ENCODE results near the gene FN3K.
"Not testable (repeated sequence)": the region's sequence is repeated elsewhere in the genome, so short reads cannot be mapped to it uniquely, and the experiment has no call there.

Gene FN3K

DNA sequence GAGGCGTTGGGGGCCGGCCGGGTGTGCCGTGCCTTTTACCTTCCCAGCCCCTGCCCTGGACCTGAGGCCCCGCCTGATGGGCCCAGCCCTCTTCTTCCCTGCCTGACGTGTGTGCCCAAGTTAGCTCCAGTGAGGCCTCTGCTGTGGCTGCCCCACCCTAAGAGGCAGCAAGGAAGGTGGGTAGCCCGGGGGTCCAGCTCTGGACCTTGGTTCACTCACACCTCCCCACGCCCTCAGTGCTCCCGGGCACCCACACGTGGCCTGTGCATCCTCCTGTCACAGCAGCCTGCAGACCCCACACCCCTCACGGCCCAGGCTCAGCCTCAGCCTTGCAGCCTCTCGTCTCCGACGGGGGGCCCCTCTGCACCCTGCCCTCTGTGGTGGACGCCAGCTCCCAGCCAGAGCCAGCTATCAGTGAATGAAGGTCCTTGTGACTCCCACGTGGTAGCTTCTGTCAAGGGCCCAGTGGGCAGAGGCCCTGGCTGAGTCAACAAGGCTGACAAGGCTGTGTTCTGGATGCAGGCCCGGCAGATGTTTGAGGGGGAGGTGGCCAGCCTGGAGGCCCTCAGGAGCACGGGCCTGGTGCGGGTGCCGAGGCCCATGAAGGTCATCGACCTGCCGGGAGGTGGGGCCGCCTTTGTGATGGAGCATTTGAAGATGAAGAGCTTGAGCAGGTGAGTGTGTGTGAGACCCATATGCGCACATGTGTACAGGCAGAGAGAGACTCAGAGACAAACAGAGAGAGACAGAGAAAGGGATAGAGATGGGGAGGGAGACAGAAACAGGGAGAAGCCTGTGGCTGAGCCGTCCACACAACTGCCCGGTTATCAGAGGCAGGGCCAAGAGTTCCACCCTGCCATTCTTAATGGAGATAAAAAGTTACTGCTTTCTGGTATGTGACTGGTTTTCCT lies 2.8 kb downstream of the FN3K start:
- DNase-seq (no peak), ATAC-seq (no peak)

DNA sequence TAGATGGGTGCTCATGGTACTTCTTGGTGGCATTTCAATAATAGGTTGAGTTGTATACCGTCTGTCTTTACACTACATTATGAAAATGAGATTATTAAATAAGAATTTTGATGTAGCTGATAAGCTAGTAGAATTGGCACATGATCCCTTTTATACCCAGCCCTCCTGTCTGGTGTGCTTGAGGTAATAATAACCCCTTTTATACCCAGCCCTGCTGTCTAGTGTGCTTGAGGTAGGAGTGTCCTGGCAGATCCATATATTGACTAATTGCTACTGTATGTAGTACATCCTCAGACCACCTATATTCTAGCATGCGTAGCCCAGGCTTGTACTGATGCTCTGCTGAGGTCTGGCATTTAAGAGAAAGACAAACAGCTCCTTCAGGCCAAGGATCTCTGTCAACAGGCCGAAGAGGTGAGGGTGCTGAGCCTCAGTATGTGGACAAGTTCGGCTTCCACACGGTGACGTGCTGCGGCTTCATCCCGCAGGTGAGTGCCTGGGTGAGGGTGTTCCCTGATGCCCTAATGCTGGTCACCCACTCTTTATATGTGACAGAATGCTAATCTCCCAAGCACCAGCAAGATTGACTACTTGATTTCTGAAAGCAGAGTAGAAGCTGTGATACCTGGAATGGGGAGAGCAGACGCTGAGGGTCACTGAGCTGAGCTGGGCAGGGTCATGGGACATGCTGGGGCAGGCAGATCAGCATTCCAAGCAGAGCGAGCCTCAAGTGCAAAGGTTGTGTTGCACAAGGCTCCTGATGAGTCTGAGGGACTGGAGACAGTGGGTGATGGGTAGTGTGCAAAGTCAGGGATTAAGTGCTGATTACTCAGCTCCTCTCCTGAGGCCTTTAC lies 5.7 kb downstream of the FN3K start:
- no peak for ATAC-seq
- no peak for DNase-seq

GRCh38 chr17:82743344-82744219 lies 8.2 kb downstream of the FN3K start:
- DNase-seq (no peak), ATAC-seq (no peak)

DNA sequence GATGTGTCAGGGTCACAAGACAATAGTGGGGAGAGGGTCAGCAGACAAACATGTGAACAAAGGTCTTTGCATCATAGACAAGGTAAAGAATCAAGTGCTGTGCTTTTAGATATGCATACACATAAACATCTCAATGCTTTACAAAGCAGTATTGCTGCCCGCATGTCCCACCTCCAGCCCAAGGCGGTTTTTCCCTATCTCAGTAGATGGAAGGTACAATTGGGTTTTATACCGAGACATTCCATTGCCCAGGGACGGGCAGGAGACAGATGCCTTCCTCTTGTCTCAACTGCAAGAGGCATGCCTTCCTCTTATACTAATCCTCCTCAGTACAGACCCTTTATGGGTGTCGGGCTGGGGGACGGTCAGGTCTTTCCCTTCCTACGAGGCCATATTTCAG lies 9.3 kb downstream of the FN3K start:
- ATAC-seq, DNase-seq: not testable (repeated sequence)

- ATAC-seq: no peak
Observed at GRCh38 chr17:82745524-82745923, 10.1 kb downstream of the FN3K start.

DNA sequence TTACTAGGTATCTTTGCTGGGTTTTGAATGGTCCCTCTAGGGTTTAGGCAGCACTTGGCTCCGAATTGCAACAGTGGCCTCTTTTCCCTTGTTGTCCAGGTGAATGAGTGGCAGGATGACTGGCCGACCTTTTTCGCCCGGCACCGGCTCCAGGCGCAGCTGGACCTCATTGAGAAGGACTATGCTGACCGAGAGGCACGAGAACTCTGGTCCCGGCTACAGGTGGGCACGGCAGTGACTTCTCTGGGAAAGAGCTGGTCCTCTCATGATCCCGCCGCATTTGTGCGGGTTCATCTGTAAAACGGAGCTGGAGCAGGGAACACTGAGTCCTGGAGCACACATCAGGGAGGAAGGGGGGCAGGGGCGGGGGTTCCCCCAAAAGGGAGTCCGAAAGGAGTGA lies 13.3 kb downstream of the FN3K start:
- no peak for ATAC-seq
- DNase-seq: no peak

More at GRCh38 chr17:82745524-82745923, 10.1 kb downstream of the FN3K start:
- DNase-seq: no peak

- DNase-seq: no peak
- ATAC-seq: no peak
Observed at GRCh38 chr17:82750241-82750908, 15.0 kb downstream of the FN3K start.

DNA sequence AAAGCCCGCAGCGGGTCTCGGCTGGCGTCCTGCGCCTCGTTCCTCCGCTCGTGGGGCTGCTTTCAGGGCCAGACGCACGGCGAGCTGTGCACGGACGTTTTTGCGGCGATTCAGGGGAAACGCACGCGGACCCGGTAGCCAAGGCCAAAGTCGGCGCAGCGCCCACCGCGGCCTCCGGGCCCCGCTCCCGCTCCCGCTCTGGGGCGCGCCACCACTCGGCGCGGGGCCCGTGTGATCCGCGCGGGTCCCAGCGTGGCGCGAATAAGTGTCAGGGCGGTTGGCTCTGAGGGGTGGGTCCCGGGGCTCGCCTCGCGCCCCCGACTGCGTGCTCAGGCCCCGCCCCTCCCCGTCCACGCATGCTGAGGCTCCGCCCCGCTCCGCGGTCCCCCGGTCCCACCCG lies 15.8 kb downstream of the FN3K start:
- no peak for DNase-seq

DNA sequence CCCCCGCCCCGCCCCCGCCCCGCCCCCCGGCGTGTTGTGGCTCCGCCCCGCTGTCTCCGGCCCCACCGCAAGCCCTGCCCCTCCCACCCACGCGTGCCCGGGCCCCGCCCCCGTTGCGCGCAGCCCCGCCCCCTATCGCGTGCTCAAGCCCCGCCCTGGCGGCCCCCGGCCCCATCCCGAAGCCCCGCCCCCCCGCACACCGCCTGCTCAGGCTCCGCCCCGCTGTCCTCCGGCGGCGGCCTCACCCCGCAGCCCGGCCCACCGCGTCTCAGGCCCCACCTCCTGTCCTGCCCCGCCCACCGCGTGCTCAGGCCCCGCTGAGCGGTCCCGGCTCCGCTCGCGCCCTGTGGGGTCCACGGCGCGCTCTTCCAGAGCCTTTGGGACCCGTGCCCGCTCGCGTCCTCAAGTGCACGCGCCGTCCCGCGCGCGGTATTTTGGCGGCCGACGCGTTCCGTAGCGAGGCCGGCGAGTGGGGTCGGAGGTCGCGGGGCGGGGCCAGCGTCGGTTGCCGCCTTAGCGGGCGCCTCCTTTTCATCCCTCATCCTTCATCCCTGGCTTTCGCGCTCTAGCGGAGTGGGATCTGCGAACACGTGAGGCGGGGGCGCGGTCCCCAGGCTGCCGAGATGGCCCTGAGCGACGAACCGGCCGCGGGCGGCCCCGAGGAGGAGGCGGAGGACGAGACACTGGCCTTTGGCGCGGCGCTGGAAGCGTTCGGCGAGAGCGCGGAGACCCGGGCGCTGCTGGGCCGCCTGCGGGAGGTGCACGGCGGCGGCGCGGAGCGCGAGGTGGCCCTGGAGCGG lies 16.4 kb downstream of the FN3K start, which contains the start of gene TBCD:
Gene TBCD, plus strand, starts transcription at position 495 of the 800 bp plus-strand sequence. Its CDS starts 129 bp downstream, at position 624.
- ATAC-seq (peak; percentile 81), DNase-seq (peak; percentile 90)

More for the DNA sequence above, 15.8 kb downstream of the FN3K start:
- peak; percentile 50 for ATAC-seq

- DNase-seq: peak; percentile 46
- ATAC-seq: no peak
Observed at GRCh38 chr17:82752371-82753200, 17.2 kb downstream of the FN3K start.

DNA sequence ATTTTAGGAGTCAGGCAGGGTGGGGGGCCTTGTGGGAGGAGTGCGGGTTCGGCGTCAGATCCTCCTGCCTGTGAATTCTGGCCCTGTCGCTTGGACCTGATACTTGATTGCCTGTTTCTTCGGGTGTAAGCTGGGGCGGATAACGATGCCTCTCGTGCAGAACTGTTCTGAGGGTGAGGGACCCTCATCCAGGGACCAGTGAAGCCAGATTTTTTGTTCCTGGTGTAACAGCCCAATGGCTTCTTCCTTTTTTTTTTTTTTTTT lies 17.7 kb downstream of the FN3K start:
- DNase-seq: no peak

GRCh38 chr17:82754297-82755208 lies 19.1 kb downstream of the FN3K start:
- DNase-seq (no peak), ATAC-seq (no peak)

More for the DNA sequence above, 17.7 kb downstream of the FN3K start:
- no peak for ATAC-seq

DNA sequence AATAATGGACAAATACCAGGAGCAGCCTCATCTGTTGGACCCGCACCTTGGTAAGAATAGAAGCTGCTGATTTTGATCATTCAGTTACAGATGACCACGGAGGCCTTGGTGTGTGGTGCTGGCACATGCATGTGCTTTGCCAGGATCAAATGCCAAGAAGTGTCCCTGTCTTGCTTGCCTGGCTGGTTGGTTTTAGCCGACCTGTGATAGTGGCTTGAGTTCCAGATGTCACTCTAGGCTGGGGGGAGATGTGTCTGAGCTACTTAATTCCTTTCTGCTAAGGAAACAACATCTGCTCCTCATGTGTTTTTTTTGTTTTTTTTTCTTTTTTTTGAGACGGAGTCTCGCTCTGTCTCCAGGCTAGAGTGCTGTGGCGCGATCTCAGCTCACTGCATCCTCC lies 20.8 kb downstream of the FN3K start:
- DNase-seq: no peak
- ATAC-seq: no peak

DNA sequence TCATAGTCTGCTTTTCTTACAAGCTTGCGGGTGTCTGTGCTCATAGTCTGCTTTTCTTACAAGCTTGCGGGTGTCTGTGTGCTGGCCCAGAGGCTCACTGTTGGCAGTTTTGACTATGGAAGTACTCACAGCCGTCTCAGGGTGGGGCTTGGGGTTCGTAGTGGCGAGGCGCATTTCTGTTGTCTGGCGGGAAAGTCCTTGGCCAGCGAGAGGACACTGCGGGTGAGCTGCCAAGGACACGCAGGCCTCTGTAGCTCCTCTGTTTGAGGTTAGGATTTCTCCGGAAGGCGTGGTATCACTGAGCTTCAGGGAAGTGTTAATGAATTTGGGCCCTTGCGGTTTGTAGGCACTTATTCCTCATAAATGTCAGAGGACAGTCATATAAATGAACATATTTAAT lies 30.0 kb downstream of the FN3K start:
- ATAC-seq (no peak), DNase-seq (no peak)

DNA sequence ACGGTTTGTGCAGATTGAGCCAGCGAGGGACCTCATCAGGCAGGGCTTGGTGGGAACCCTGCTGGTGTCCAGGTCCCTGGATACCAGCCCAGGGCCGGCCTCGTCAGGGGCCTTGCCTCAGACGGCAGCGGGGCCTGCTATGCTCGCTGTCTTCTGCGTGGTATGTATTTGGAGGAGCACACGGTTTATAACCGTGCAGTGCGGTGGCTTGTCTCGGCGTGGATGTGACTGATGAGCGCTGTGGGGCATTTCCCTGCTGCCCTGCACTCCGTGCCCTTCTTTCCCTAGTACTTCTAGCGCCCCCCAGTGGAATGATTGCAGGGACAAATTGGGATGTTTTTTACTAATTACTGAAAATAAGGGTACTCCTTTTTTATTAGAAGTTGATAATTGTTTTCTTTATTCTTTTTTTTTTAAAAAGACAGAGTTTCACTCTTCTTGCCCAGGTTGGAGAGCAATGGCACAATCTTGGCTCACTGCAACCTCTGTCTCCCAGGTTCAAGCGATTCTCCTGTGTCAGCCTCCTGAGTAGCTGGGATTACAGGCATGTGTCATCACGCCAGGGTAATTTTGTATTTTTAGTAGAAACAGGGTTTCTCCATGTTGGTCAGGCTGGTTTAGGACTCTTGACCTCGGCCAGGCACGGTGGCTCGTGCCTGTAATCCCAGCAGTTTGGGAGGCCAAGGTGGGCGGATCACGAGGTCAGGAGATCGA lies 31.8 kb downstream of the FN3K start:
- peak; percentile 68 for DNase-seq
- no peak for ATAC-seq

DNA sequence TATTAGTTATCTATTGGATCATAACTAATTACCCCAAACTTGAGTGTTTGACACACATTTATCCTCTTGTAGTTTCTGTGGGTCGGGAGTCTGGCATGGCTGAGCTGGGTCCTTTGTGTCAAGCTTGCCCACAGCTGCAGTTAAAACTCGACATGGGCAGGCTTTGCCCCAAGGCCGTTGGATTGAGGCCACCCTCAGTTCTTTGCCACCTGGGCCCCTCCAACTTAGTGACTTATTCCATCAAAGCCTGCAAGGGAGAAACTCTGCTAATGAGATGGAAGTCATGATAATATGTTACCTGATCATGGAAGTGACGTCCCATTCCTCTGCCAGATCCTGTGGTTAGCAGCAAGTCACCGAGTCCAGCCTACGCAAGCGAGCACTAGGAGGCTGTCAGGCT lies 33.6 kb downstream of the FN3K start:
- DNase-seq: no peak
- ATAC-seq: no peak

GRCh38 chr17:82772026-82772425 lies 36.6 kb downstream of the FN3K start:
- DNase-seq (no peak), ATAC-seq (no peak)

- ATAC-seq: not testable (repeated sequence)
Observed at GRCh38 chr17:82774456-82774855, 39.0 kb downstream of the FN3K start.

More at GRCh38 chr17:82774456-82774855, 39.0 kb downstream of the FN3K start:
- not testable (repeated sequence) for DNase-seq
